HUES64 (cell line): ENCODE results near the gene PAX8.

ENCODE experiments used
- H3K27ac ChIP-seq: 2 replicates; pipeline ENCODE4 v1.7.0; 2013; ENCODE audit warnings: low read depth, low read length, inconsistent platforms
- H3K27me3 ChIP-seq: 2 replicates; pipeline ENCODE4 v1.6.1; 2013; ENCODE audit warnings: mild to moderate bottlenecking, low read length; ENCODE audit not compliant: insufficient read depth
- H3K36me3 ChIP-seq: 2 replicates; pipeline ENCODE4 v1.6.1; 2013; ENCODE audit warnings: mild to moderate bottlenecking, low read length; ENCODE audit not compliant: insufficient read depth
- H3K4me1 ChIP-seq: 2 replicates; pipeline ENCODE4 v1.6.1; 2013; ENCODE audit warnings: mild to moderate bottlenecking, low read length, moderate library complexity; ENCODE audit not compliant: insufficient read depth
- H3K4me3 ChIP-seq: 2 replicates; pipeline ENCODE4 v1.5.1; 2013; ENCODE audit warnings: mild to moderate bottlenecking, low read length, moderate library complexity
- H3K9ac ChIP-seq: 2 replicates; pipeline ENCODE4 v1.6.1; 2013; ENCODE audit warnings: mild to moderate bottlenecking, low read depth, low read length
- H3K9me3 ChIP-seq: 2 replicates; pipeline ENCODE4 v1.6.1; 2013; ENCODE audit warnings: low read depth, low read length; ENCODE audit not compliant: insufficient read depth
- WGBS: fragments of 150-250, 120-280 bp; methylation state at CpG from one replicate; pipeline ENCODE4 v1.1.7; 2013; ENCODE audit warnings: missing lambda C conversion rate; 5-methylcytosine and 5-hydroxymethylcytosine counted together

Gene PAX8

GRCh38 chr2:113209011-113209645 is 69.6 kb downstream of the PAX8 start:
- H3K27ac ChIP-seq, result no peak overlapping the region
- H3K27me3 ChIP-seq, result no peaks in the 10 kb centered on the region
- no peak overlapping the region for H3K9ac ChIP-seq
- peaks cover 8% of the 10 kb centered on the region for H3K4me1 ChIP-seq
- no peaks in the 10 kb centered on the region for H3K9me3 ChIP-seq
- H3K36me3 ChIP-seq, result no peaks in the 10 kb centered on the region
- 84% methylated on average over 8 of the region's 8 CpGs for WGBS
- H3K4me3 ChIP-seq, result no peak overlapping the region

- H3K4me3 ChIP-seq, result no peak overlapping the region
- peaks cover 8% of the 10 kb centered on the region for H3K4me1 ChIP-seq
- H3K36me3 ChIP-seq, result no peaks in the 10 kb centered on the region
- no peak overlapping the region for H3K27ac ChIP-seq
- H3K9me3 ChIP-seq, result no peaks in the 10 kb centered on the region
- no peaks in the 10 kb centered on the region for H3K27me3 ChIP-seq
- WGBS, result 95% methylated on average over 5 of the region's 5 CpGs
- no peak overlapping the region for H3K9ac ChIP-seq
Observed at GRCh38 chr2:113208396-113208795, 70.3 kb downstream of the PAX8 start.

GRCh38 chr2:113207021-113207420 is 71.7 kb downstream of the PAX8 start:
- H3K9ac ChIP-seq, result no peak overlapping the region
- WGBS, result 90% methylated on average over 1 of the region's 2 CpGs
- H3K9me3 ChIP-seq, result no peaks in the 10 kb centered on the region
- peaks cover 5% of the 10 kb centered on the region for H3K4me1 ChIP-seq
- H3K27ac ChIP-seq, result no peak overlapping the region
- no peak overlapping the region for H3K4me3 ChIP-seq
- H3K36me3 ChIP-seq, result no peaks in the 10 kb centered on the region
- H3K27me3 ChIP-seq, result no peaks in the 10 kb centered on the region

GRCh38 chr2:113206251-113206650 is 72.5 kb downstream of the PAX8 start:
- no peaks in the 10 kb centered on the region; the same call in 1 of the 2 replicates for H3K4me1 ChIP-seq
- 86% methylated on average over 6 of the region's 6 CpGs for WGBS

GRCh38 chr2:113203901-113204519 is 74.7 kb downstream of the PAX8 start:
- H3K9me3 ChIP-seq, result no peaks in the 10 kb centered on the region
- 43% methylated on average over 5 of the region's 5 CpGs for WGBS
- H3K9ac ChIP-seq, result no peak overlapping the region
- H3K27me3 ChIP-seq, result no peaks in the 10 kb centered on the region
- no peaks in the 10 kb centered on the region for H3K36me3 ChIP-seq
- no peaks in the 10 kb centered on the region for H3K4me1 ChIP-seq
- no peak overlapping the region for H3K27ac ChIP-seq
- no peak overlapping the region for H3K4me3 ChIP-seq

More at GRCh38 chr2:113206251-113206650, 72.5 kb downstream of the PAX8 start:
- Histone ChIP-seq H3K9me3 (no peaks in the 10 kb centered on the region), H3K9ac (no peak overlapping the region), H3K4me3 (no peak overlapping the region), H3K27ac (no peak overlapping the region), H3K36me3 (no peaks in the 10 kb centered on the region), H3K27me3 (no peaks in the 10 kb centered on the region)

GRCh38 chr2:113203217-113203530 is 75.5 kb downstream of the PAX8 start:
- Histone ChIP-seq H3K9ac (no peak overlapping the region), H3K4me3 (no peak overlapping the region), H3K9me3 (no peaks in the 10 kb centered on the region), H3K27ac (no peak overlapping the region), H3K36me3 (no peaks in the 10 kb centered on the region), H3K27me3 (peaks cover 6% of the 10 kb centered on the region), H3K4me1 (no peaks in the 10 kb centered on the region)

- WGBS, result 84% methylated on average over 13 of the region's 13 CpGs
- no peak overlapping the region for H3K9ac ChIP-seq
- peaks cover 12% of the 10 kb centered on the region for H3K27me3 ChIP-seq
- no peaks in the 10 kb centered on the region for H3K4me1 ChIP-seq
- no peak overlapping the region for H3K4me3 ChIP-seq
- H3K36me3 ChIP-seq, result no peaks in the 10 kb centered on the region
- no peak overlapping the region for H3K27ac ChIP-seq
- H3K9me3 ChIP-seq, result no peaks in the 10 kb centered on the region
Observed at GRCh38 chr2:113202305-113203216, 76.2 kb downstream of the PAX8 start.

- Histone ChIP-seq H3K4me1 (no peaks in the 10 kb centered on the region), H3K9me3 (no peaks in the 10 kb centered on the region), H3K27ac (no peak overlapping the region), H3K27me3 (peaks cover 21% of the 10 kb centered on the region), H3K4me3 (no peak overlapping the region), H3K36me3 (no peaks in the 10 kb centered on the region), H3K9ac (no peak overlapping the region)
- 87% methylated on average over 8 of the region's 8 CpGs for WGBS
Observed at GRCh38 chr2:113201496-113202304, 77.0 kb downstream of the PAX8 start.

- no peaks in the 10 kb centered on the region for H3K36me3 ChIP-seq
- no peak overlapping the region for H3K4me3 ChIP-seq
- H3K27ac ChIP-seq, result no peak overlapping the region
- WGBS, result 93% methylated on average over 17 of the region's 17 CpGs
- H3K4me1 ChIP-seq, result no peaks in the 10 kb centered on the region
- H3K27me3 ChIP-seq, result peaks cover 22% of the 10 kb centered on the region
- no peak overlapping the region for H3K9ac ChIP-seq
- no peaks in the 10 kb centered on the region for H3K9me3 ChIP-seq
Observed at GRCh38 chr2:113200736-113201490, 77.8 kb downstream of the PAX8 start.

- no peak overlapping the region for H3K4me3 ChIP-seq
- H3K27me3 ChIP-seq, result peaks cover 22% of the 10 kb centered on the region
- no peaks in the 10 kb centered on the region for H3K9me3 ChIP-seq
- 80% methylated on average over 4 of the region's 4 CpGs for WGBS
- H3K4me1 ChIP-seq, result no peaks in the 10 kb centered on the region
- no peak overlapping the region for H3K27ac ChIP-seq
- H3K36me3 ChIP-seq, result no peaks in the 10 kb centered on the region
- H3K9ac ChIP-seq, result no peak overlapping the region
Observed at GRCh38 chr2:113200236-113200635, 78.5 kb downstream of the PAX8 start.
